GOT3 (cell line): Measurements from ENCODE around the gene WWOX.
"Not testable (repeated sequence)": the region's sequence is repeated elsewhere in the genome, so short reads cannot be mapped to it uniquely, and the experiment has no call there.

Experiments
- DNase-seq: peaks from one replicate; lab custom pipeline; 2025; ENCODE audit warnings: mixed read lengths; lab: John Stamatoyannopoulos, UW

WWOX gene

GRCh38 chr16:78501744-78502143 is 402.3 kb downstream of the WWOX start:
- no peak for DNase-seq

- DNase-seq: no peak
These were observed 403.4 kb downstream of the WWOX start for GRCh38 chr16:78502812-78503350.

- DNase-seq: no peak
These were observed 404.1 kb downstream of the WWOX start for GRCh38 chr16:78503602-78504001.

- no peak for DNase-seq
These were observed 405.0 kb downstream of the WWOX start for GRCh38 chr16:78504401-78504851.

- no peak for DNase-seq
These were observed 405.6 kb downstream of the WWOX start for GRCh38 chr16:78505036-78505435.

- DNase-seq: no peak
These were observed 406.3 kb downstream of the WWOX start for GRCh38 chr16:78505544-78506366.

- DNase-seq: no peak
These were observed 407.1 kb downstream of the WWOX start for GRCh38 chr16:78506367-78507193.

- no peak for DNase-seq
These were observed 408.1 kb downstream of the WWOX start for GRCh38 chr16:78507576-78507975.

- no peak for DNase-seq
These were observed 410.5 kb downstream of the WWOX start for GRCh38 chr16:78509965-78510364.

- DNase-seq: no peak
These were observed 411.0 kb downstream of the WWOX start for GRCh38 chr16:78510496-78510895.

GRCh38 chr16:78513838-78514237 is 414.4 kb downstream of the WWOX start:
- DNase-seq: no peak

- not testable (repeated sequence) for DNase-seq
These were observed 415.4 kb downstream of the WWOX start for GRCh38 chr16:78514888-78515287.

GRCh38 chr16:78515421-78515820 is 416.0 kb downstream of the WWOX start:
- DNase-seq: no peak

GRCh38 chr16:78516006-78516736 is 416.7 kb downstream of the WWOX start:
- DNase-seq: no peak

GRCh38 chr16:78519896-78520295 is 420.4 kb downstream of the WWOX start:
- no peak for DNase-seq

- no peak for DNase-seq
These were observed 421.0 kb downstream of the WWOX start for GRCh38 chr16:78520470-78520869.

- no peak for DNase-seq
These were observed 422.9 kb downstream of the WWOX start for GRCh38 chr16:78522327-78522726.

GRCh38 chr16:78523212-78523985 is 423.9 kb downstream of the WWOX start:
- DNase-seq: no peak

- no peak for DNase-seq
These were observed 424.7 kb downstream of the WWOX start for GRCh38 chr16:78524066-78524595.

GRCh38 chr16:78528265-78528664 is 428.8 kb downstream of the WWOX start:
- no peak for DNase-seq

GRCh38 chr16:78529881-78530280 is 430.4 kb downstream of the WWOX start:
- no peak for DNase-seq
